Gastrocnemius medialis (tissue), 4 donors: Measurements from ENCODE around the gene OR4E2.

Source experiments
- CTCF ChIP-seq, 5 experiments: fragments of 450-650 bp in 3 of 5; fragments of 200-600 bp in 2 of 5; sonication (generic) in 2 of 5; IDR thresholded peaks in 4 of 5; conservative IDR thresholded peaks in 1 of 5; 1 replicate in 4 of 5; 2 replicates in 1 of 5; pipeline ENCODE4 v1.5.1; 2016 to 2019; ENCODE audit warnings: antibody characterized with exemption in 5 of 5, mild to moderate bottlenecking in 3 of 5, moderate library complexity in 3 of 5
- POLR2A ChIP-seq, 2 donors: fragments of 450-650 bp; IDR thresholded peaks; one replicate each; pipeline ENCODE4 v1.6.1; 2017; ENCODE audit warnings: antibody characterized with exemption in 2 of 2, mild to moderate bottlenecking in 2 of 2, moderate library complexity in 2 of 2

GRCh38 chr14:21643407-21643806, 10.2 kb upstream of the OR4E2 start:
- TF ChIP-seq CTCF (IDR thresholded peaks at IDR 0.05 in 4 of 5, conservative IDR thresholded peaks at IDR 0.05 in 1 of 5) (no peak), POLR2A (IDR thresholded peaks at IDR 0.05) (no peak)
